IMR-90 (cell line): ENCODE results near the gene UST. TPM values are rescaled to one million over a fixed set of nuclear protein-coding genes. Genes with fewer than 3 reads are reported as not detected.

Experiments
- ATAC-seq: fragments of 200-7000 bp; cut with Tn5 transposase; 2 replicates; pipeline ENCODE4 v1.9.1; 2020; ENCODE audit warnings: low read depth, mild to moderate bottlenecking, moderate library complexity
- BruUV-seq: library from RNA; stranded (reverse); fragments of 400-500 nt; replicated peaks from 2 replicates; lab custom pipeline; 2021; lab: Mats Ljungman, UMichigan
- CTCF ChIA-PET: fragments of 300-600 bp; formaldehyde crosslinking; extraction: SDS; loops from one replicate; lab custom pipeline; 2021; ENCODE audit warnings: antibody characterized with exemption; lab: Yijun Ruan, JAX
- POLR2A ChIA-PET: fragments of 300-600 bp; sonication (Branson Sonifier 250); formaldehyde crosslinking; loops from one replicate; lab custom pipeline; 2022; ENCODE audit warnings: antibody characterized with exemption; ENCODE audit not compliant: unreplicated experiment; lab: Charles Lee
- DNase-seq: peaks from one replicate; pipeline ENCODE4 v3.0.0; 2013
- H2AFZ ChIP-seq: replicated peaks from 2 replicates; pipeline ENCODE3; 2013; ENCODE audit warnings: low read length, mild to moderate bottlenecking; ENCODE audit not compliant: poor library complexity
- H2AK5ac ChIP-seq: 2 replicates; pipeline ENCODE4 v1.6.1; 2013; ENCODE audit warnings: low read depth, low read length, inconsistent platforms
- H2AK9ac ChIP-seq: replicated peaks from 2 replicates; pipeline ENCODE3; 2013; ENCODE audit warnings: mild to moderate bottlenecking, low read depth, low read length, moderate library complexity; ENCODE audit not compliant: poor library complexity
- H2BK120ac ChIP-seq: 2 replicates; pipeline ENCODE4 v1.6.1; 2013; ENCODE audit warnings: low read depth, low read length, inconsistent platforms
- H2BK15ac ChIP-seq: 3 replicates; pipeline ENCODE4 v1.6.1; 2013; ENCODE audit warnings: low read depth, low read length, inconsistent platforms
- H2BK20ac ChIP-seq: 2 replicates; pipeline ENCODE4 v1.6.1; 2013; ENCODE audit warnings: low read depth, mild to moderate bottlenecking, inconsistent platforms, low read length, moderate library complexity
- H2BK5ac ChIP-seq: 2 replicates; pipeline ENCODE4 v1.6.1; 2013; ENCODE audit warnings: mild to moderate bottlenecking, low read depth, low read length, inconsistent platforms; ENCODE audit not compliant: poor library complexity, severe bottlenecking
- H3K14ac ChIP-seq: replicated peaks from 2 replicates; pipeline ENCODE4 v1.6.1; 2013; ENCODE audit warnings: low read depth, low read length, inconsistent platforms
- H3K18ac ChIP-seq: 2 replicates; pipeline ENCODE4 v1.6.1; 2013; ENCODE audit warnings: low read depth, low read length, control low read depth
- H3K23ac ChIP-seq: 2 replicates; pipeline ENCODE4 v1.6.1; 2013; ENCODE audit warnings: low read depth, low read length, inconsistent platforms
- H3K27ac ChIP-seq: 2 replicates; pipeline ENCODE4 v1.5.1; 2013; ENCODE audit warnings: mild to moderate bottlenecking, control low read depth, low read length; ENCODE audit not compliant: insufficient read depth
- H3K27me3 ChIP-seq: 2 replicates; pipeline ENCODE4 v1.6.1; 2013; ENCODE audit warnings: low read length; ENCODE audit not compliant: control insufficient read depth, insufficient read depth
- H3K36me3 ChIP-seq: 2 replicates; pipeline ENCODE4 v1.6.1; 2013; ENCODE audit warnings: low read length, mixed read lengths; ENCODE audit not compliant: control insufficient read depth, insufficient read depth
- H3K4ac ChIP-seq: 2 replicates; pipeline ENCODE4 v1.6.1; 2013; ENCODE audit warnings: low read depth, low read length, inconsistent platforms
- H3K4me1 ChIP-seq: 2 replicates; pipeline ENCODE4 v1.6.1; 2013; ENCODE audit warnings: low read length, mixed read lengths; ENCODE audit not compliant: control insufficient read depth, insufficient read depth
- H3K4me2 ChIP-seq: 2 replicates; pipeline ENCODE4 v1.6.1; 2013; ENCODE audit warnings: low read depth, mild to moderate bottlenecking, control low read depth, low read length, moderate library complexity
- H3K4me3 ChIP-seq: 2 replicates; pipeline ENCODE4 v1.5.1; 2013; ENCODE audit warnings: low read depth, mild to moderate bottlenecking, control low read depth, low read length, moderate library complexity; ENCODE audit not compliant: insufficient read depth
- H3K56ac ChIP-seq: 2 replicates; pipeline ENCODE4 v1.6.1; 2013; ENCODE audit warnings: low read length, inconsistent platforms; ENCODE audit not compliant: insufficient read depth; ENCODE audit errors: extremely low read depth
- H3K79me1 ChIP-seq, 2 experiments: 2 replicates each; pipeline ENCODE4 v1.6.1; 2013; ENCODE audit warnings: low read length in 2 of 2, inconsistent platforms in 1 of 2, low read depth in 1 of 2
- H3K9ac ChIP-seq: 2 replicates; pipeline ENCODE4 v1.6.1; 2013; ENCODE audit warnings: low read depth, low read length, control low read depth
- H3K9me1 ChIP-seq: 2 replicates; pipeline ENCODE4 v1.6.1; 2013; ENCODE audit warnings: low read length, inconsistent platforms; ENCODE audit not compliant: insufficient read depth
- H3K9me3 ChIP-seq: 2 replicates; pipeline ENCODE4 v1.6.1; 2013; ENCODE audit warnings: low read length; ENCODE audit not compliant: control insufficient read depth, insufficient read depth
- H4K20me1 ChIP-seq: 2 replicates; pipeline ENCODE4 v1.6.1; 2013; ENCODE audit warnings: low read length, inconsistent platforms; ENCODE audit not compliant: insufficient read depth
- H4K5ac ChIP-seq: 2 replicates; pipeline ENCODE4 v1.6.1; 2013; ENCODE audit warnings: mild to moderate bottlenecking, low read depth, low read length, control low read depth
- H4K8ac ChIP-seq, 2 experiments: 2 replicates each; pipeline ENCODE4 v1.6.1; 2013; ENCODE audit warnings: low read depth in 2 of 2, low read length in 2 of 2, control low read depth in 1 of 2, inconsistent platforms in 1 of 2
- H4K91ac ChIP-seq: 2 replicates; pipeline ENCODE4 v1.6.1; 2013; ENCODE audit warnings: low read depth, low read length, inconsistent platforms; ENCODE audit not compliant: insufficient read depth
- CHD1 ChIP-seq: IDR thresholded peaks from 2 replicates; pipeline ENCODE4 v1.6.1; 2012; ENCODE audit warnings: low read depth, low read length, improper control_type of control experiment
- MAFK ChIP-seq: IDR thresholded peaks from 2 replicates; pipeline ENCODE4 v1.6.1; 2012; ENCODE audit warnings: low read depth, low read length, improper control_type of control experiment
- RFX5 ChIP-seq: IDR thresholded peaks from 2 replicates; pipeline ENCODE4 v1.8.0; 2012; ENCODE audit warnings: low read depth, mild to moderate bottlenecking, low read length, moderate library complexity
- SMC3 ChIP-seq: fragments of 150-350 bp; IDR thresholded peaks from 2 replicates; pipeline ENCODE4 v1.6.1; 2016; ENCODE audit warnings: low read depth, mild to moderate bottlenecking, antibody characterized with exemption, low read length, moderate library complexity
- whole genome bisulfite sequencing, 2 experiments: methylation state at CpG; one replicate each; pipeline versions ENCODE4 v1.1.5 to v1.1.7; 2013; ENCODE audit warnings: missing lambda C conversion rate in 2 of 2; ENCODE audit not compliant: insufficient read length in 1 of 2; ENCODE audit errors: extremely low coverage in 2 of 2; 5-methylcytosine and 5-hydroxymethylcytosine counted together
- dilution Hi-C: fragments of 300-500 bp; cut with HindIII; formaldehyde crosslinking; loops from one replicate; pipeline ENCODE4 v1.14.3; 2018; ENCODE audit warnings: low sequenced_read_pairs; ENCODE audit not compliant: unreplicated experiment
- in situ Hi-C: fragments of 300-500 bp; cut with MboI; formaldehyde crosslinking; loops from 3 replicates; pipeline ENCODE4 v1.14.3; 2019; ENCODE audit warnings: low sequenced_read_pairs, inconsistent platforms, mixed read lengths
- intact Hi-C: fragments of 100-400 bp; cut with micrococcal nuclease; formaldehyde crosslinking; loops from 2 replicates; pipeline ENCODE4 v1.10.0; 2022
- polyA plus RNA-seq, 3 experiments: library from polyadenylated mRNA; depleted of rRNA; stranded (reverse); fragments of >200 nt; gene quantifications; 2 replicates each; pipeline ENCODE4 v1.2.3, GENCODE V29; 2012; ENCODE audit warnings: low replicate concordance in 1 of 3
- total RNA-seq: library from RNA; depleted of rRNA; stranded (reverse); fragments of >200 nt; gene quantifications from 2 replicates; pipeline ENCODE4 v1.2.3, GENCODE V29; 2012
- TF ChIP-seq, protein P1 (sequence below): fragments of 150-350 bp; IDR thresholded peaks from 2 replicates; pipeline ENCODE4 v1.6.1; 2017; ENCODE audit warnings: mild to moderate bottlenecking, antibody characterized with exemption, low read length, low read depth
- TF ChIP-seq, protein P2 (sequence below): conservative IDR thresholded peaks from 2 replicates; pipeline ENCODE4 v1.5.1; 2012; ENCODE audit warnings: mild to moderate bottlenecking, low read depth, low read length, improper control_type of control experiment

Gene UST
- total and polyA plus RNA-seq, 2 of the 4 experiments (the other 2 are of a cell fraction) = 7.7 to 13.8 TPM

DNA sequence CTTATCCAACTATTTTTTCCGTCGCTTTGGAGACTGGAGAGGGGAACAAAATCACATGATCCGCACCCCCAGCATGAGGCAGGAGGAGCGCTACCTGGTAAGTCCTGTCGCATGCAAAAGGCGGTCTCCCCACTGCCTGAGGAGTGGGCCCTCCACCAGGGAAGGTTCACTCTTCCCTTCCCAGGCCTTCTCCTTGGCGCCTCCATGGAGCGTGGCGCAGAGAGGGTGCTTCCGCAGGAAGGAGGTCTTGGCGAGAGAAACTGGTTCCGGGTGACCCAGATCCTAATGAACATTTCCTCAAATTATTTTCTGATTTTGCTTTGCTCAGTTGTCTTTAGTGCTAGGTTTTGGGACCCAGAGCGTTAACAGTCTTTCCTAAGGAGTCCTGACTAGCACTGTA is 217.6 kb downstream of the UST start:
- dilution Hi-C loops = no loop called here
- ChIA-PET POLR2A (no interaction called here), CTCF (no interaction called here)
- Histone ChIP-seq H3K4ac (no peak overlapping the region), H4K5ac (no peak overlapping the region), H2AK5ac (no peak overlapping the region), H3K27me3 (no peaks in the 10 kb centered on the region), H3K9me3 (no peaks in the 10 kb centered on the region), H2AK9ac (no peak overlapping the region), H3K9me1 (peaks cover 2% of the 10 kb centered on the region; the same call in 1 of the 2 replicates), H3K14ac (no peak overlapping the region), H2BK15ac (no peak overlapping the region), H3K9ac (no peak overlapping the region), H3K23ac (no peak overlapping the region), H3K4me2 (no peak overlapping the region), H3K4me1 (peaks cover 14% of the 10 kb centered on the region), H2BK120ac (no peak overlapping the region), H4K8ac (no peak overlapping the region), H2AFZ (no peak overlapping the region), H3K56ac (no peak overlapping the region), H3K18ac (no peak overlapping the region), H3K79me1 (no peaks in the 10 kb centered on the region), H3K4me3 (no peak overlapping the region), H4K20me1 (no peaks in the 10 kb centered on the region; the same call in 1 of the 2 replicates), H3K36me3 (peaks cover 2% of the 10 kb centered on the region; the same call in 1 of the 2 replicates), H2BK5ac (no peak overlapping the region), H2BK20ac (no peak overlapping the region), H4K91ac (no peak overlapping the region), H3K27ac (no peak overlapping the region)
- intact Hi-C loops = no loop called here
- ATAC-seq (no peak), DNase-seq (no peak)
- WGBS, 2 experiments = no CpG with 5 or more reads among the region's 13 CpGs
- no TSS peak for BruUV-seq
- TF ChIP-seq RFX5 = no peak
- no peak for TF ChIP-seq CHD1
- no peak for TF ChIP-seq MAFK
- TF ChIP-seq, protein P1, sequence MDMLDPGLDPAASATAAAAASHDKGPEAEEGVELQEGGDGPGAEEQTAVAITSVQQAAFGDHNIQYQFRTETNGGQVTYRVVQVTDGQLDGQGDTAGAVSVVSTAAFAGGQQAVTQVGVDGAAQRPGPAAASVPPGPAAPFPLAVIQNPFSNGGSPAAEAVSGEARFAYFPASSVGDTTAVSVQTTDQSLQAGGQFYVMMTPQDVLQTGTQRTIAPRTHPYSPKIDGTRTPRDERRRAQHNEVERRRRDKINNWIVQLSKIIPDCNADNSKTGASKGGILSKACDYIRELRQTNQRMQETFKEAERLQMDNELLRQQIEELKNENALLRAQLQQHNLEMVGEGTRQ = no peak
- TF ChIP-seq SMC3 = no peak
- TF ChIP-seq, protein P2, sequence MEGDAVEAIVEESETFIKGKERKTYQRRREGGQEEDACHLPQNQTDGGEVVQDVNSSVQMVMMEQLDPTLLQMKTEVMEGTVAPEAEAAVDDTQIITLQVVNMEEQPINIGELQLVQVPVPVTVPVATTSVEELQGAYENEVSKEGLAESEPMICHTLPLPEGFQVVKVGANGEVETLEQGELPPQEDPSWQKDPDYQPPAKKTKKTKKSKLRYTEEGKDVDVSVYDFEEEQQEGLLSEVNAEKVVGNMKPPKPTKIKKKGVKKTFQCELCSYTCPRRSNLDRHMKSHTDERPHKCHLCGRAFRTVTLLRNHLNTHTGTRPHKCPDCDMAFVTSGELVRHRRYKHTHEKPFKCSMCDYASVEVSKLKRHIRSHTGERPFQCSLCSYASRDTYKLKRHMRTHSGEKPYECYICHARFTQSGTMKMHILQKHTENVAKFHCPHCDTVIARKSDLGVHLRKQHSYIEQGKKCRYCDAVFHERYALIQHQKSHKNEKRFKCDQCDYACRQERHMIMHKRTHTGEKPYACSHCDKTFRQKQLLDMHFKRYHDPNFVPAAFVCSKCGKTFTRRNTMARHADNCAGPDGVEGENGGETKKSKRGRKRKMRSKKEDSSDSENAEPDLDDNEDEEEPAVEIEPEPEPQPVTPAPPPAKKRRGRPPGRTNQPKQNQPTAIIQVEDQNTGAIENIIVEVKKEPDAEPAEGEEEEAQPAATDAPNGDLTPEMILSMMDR = no peak
- in situ Hi-C loops = no loop called here
